Liver (tissue), 9 donors: Measurements from ENCODE around the gene TXNDC16. TPM values are rescaled to one million over a fixed set of nuclear protein-coding genes. Genes with fewer than 3 reads are reported as not detected.

Experiments used
- DNase-seq: peaks from one replicate; pipeline ENCODE4 v3.0.0-alpha.2; 2017; ENCODE audit warnings: low spot score
- H3K27ac ChIP-seq, 2 donors: one replicate each; pipeline ENCODE4 v1.7.0; 2013; ENCODE audit warnings: inconsistent platforms in 2 of 2, low read length in 2 of 2, control low read depth in 1 of 2, low read depth in 1 of 2, mild to moderate bottlenecking in 1 of 2
- H3K27me3 ChIP-seq, 4 donors: one replicate each; pipeline versions ENCODE4 v1.6.1 to v1.7.0; 2013; ENCODE audit warnings: low read length in 3 of 4, inconsistent platforms in 1 of 4, mild to moderate bottlenecking in 1 of 4, moderate library complexity in 1 of 4; ENCODE audit not compliant: control insufficient read depth in 4 of 4, insufficient read depth in 4 of 4
- H3K36me3 ChIP-seq, 4 donors: one replicate each; pipeline versions ENCODE4 v1.6.1 to v1.7.0; 2013; ENCODE audit warnings: low read length in 3 of 4, mild to moderate bottlenecking in 3 of 4, low read depth in 1 of 4, moderate library complexity in 1 of 4; ENCODE audit not compliant: control insufficient read depth in 4 of 4, insufficient read depth in 3 of 4
- H3K4me1 ChIP-seq, 4 donors: one replicate each; pipeline versions ENCODE4 v1.6.1 to v1.7.0; 2013; ENCODE audit warnings: low read length in 3 of 4, mild to moderate bottlenecking in 3 of 4, moderate library complexity in 1 of 4; ENCODE audit not compliant: control insufficient read depth in 4 of 4, insufficient read depth in 4 of 4
- H3K4me3 ChIP-seq, 3 donors: one replicate each; pipeline versions ENCODE4 v1.6.1 to v1.7.0; 2013; ENCODE audit warnings: low read length in 3 of 3, control low read depth in 1 of 3, low read depth in 1 of 3, mild to moderate bottlenecking in 1 of 3
- H3K9ac ChIP-seq, 2 donors: one replicate each; pipeline ENCODE4 v1.7.0; 2013; ENCODE audit warnings: low read length in 2 of 2, mild to moderate bottlenecking in 2 of 2, moderate library complexity in 2 of 2, control low read depth in 1 of 2, low read depth in 1 of 2
- H3K9me3 ChIP-seq, 4 donors: one replicate each; pipeline versions ENCODE4 v1.6.1 to v1.7.0; 2013; ENCODE audit warnings: low read length in 3 of 4; ENCODE audit not compliant: control insufficient read depth in 4 of 4
- ATF3 ChIP-seq: IDR thresholded peaks from 2 replicates; pipeline ENCODE4 v1.6.1; 2016; ENCODE audit warnings: antibody characterized with exemption
- CTCF ChIP-seq: fragments of 150-350 bp; IDR thresholded peaks from 2 replicates; pipeline ENCODE4 v1.5.1; 2017; ENCODE audit warnings: improper control_type of control experiment, low read depth, low read length; ENCODE audit not compliant: missing input control
- EGR1 ChIP-seq, 2 donors: IDR thresholded peaks; 2 replicates each; pipeline ENCODE4 v1.6.1; 2016 to 2018; ENCODE audit warnings: antibody characterized with exemption in 2 of 2, low read depth in 2 of 2
- GABPA ChIP-seq, 2 donors: IDR thresholded peaks in 1 of 2; conservative IDR thresholded peaks in 1 of 2; 2 replicates each; pipeline ENCODE4 v1.6.1; 2016; ENCODE audit warnings: antibody characterized with exemption in 2 of 2, mild to moderate bottlenecking in 1 of 2, moderate library complexity in 1 of 2
- HNF4A ChIP-seq, 2 donors: conservative IDR thresholded peaks; 2 replicates each; pipeline ENCODE4 v1.6.1; 2016; ENCODE audit warnings: antibody characterized with exemption in 2 of 2, mild to moderate bottlenecking in 2 of 2
- HNF4G ChIP-seq: IDR thresholded peaks from 2 replicates; pipeline ENCODE4 v1.6.1; 2016; ENCODE audit warnings: antibody characterized with exemption
- JUND ChIP-seq, 2 donors: IDR thresholded peaks; 2 replicates each; pipeline ENCODE4 v1.6.1; 2016; ENCODE audit warnings: antibody characterized with exemption in 2 of 2
- MAX ChIP-seq: IDR thresholded peaks from 2 replicates; pipeline ENCODE4 v1.6.1; 2016; ENCODE audit warnings: antibody characterized with exemption
- NR2F2 ChIP-seq: IDR thresholded peaks from 2 replicates; pipeline ENCODE4 v1.6.1; 2016; ENCODE audit warnings: antibody characterized with exemption
- RAD21 ChIP-seq, 2 donors: IDR thresholded peaks; 2 replicates each; pipeline ENCODE4 v1.6.1; 2016; ENCODE audit warnings: antibody characterized with exemption in 2 of 2, mild to moderate bottlenecking in 2 of 2
- REST ChIP-seq: IDR thresholded peaks from 2 replicates; pipeline ENCODE4 v1.6.1; 2016; ENCODE audit warnings: antibody characterized with exemption, mild to moderate bottlenecking
- RXRA ChIP-seq, 2 donors: IDR thresholded peaks; 2 replicates each; pipeline ENCODE4 v1.6.1; 2017 to 2018; ENCODE audit warnings: antibody characterized with exemption in 2 of 2, mild to moderate bottlenecking in 1 of 2
- TAF1 ChIP-seq: conservative IDR thresholded peaks from 2 replicates; pipeline ENCODE4 v1.6.1; 2016; ENCODE audit warnings: antibody characterized with exemption, mild to moderate bottlenecking
- WGBS: extraction: QIAGEN DNeasy Blood & Tissue Kit; methylation state at CpG from one replicate; pipeline ENCODE4 v1.1.7; 2013; 5-methylcytosine and 5-hydroxymethylcytosine counted together
- polyA plus RNA-seq, 2 donors: library from polyadenylated mRNA; stranded (reverse) in 1 of 2; unstranded in 1 of 2; fragments of 200-250 nt in 1 of 2; fragments of >200 nt in 1 of 2; fragmentation: Nextera tagmentation in 1 of 2; extraction: Ambion mirVana in 1 of 2; gene quantifications; one replicate each; pipeline versions ENCODE4 v1.2.1 to v1.2.3, GENCODE V29; 2013 to 2015
- total RNA-seq, 2 donors: library from RNA; depleted of rRNA; stranded (reverse); fragments of >200 nt; gene quantifications; one replicate each; pipeline ENCODE4 v1.2.3, GENCODE V29; 2014
- donor health status: healthy.
- donor health status: healthy.
- donor health status: healthy.
- donor health status: healthy.
- donor health status: healthy.

Gene TXNDC16
- total and polyA plus RNA-seq, 4 donors: 2.0 to 16.2 (median 4.1) TPM

- Histone ChIP-seq H3K9me3 (no peaks in the 10 kb centered on the region), H3K4me3 (peak overlapping the region; percentile 67 to 82 (median 76)), H3K27ac (no peak overlapping the region), H3K4me1 (peaks cover 0 to 25% (median 14%) of the 10 kb centered on the region in 4 donors), H3K36me3 (no peaks in the 10 kb centered on the region), H3K9ac (peak overlapping the region; percentile 15 to 30), H3K27me3 (no peaks in the 10 kb centered on the region)
- peak; percentile 89 for DNase-seq
- 7% methylated on average over 22 of the region's 22 CpGs for WGBS
- TF ChIP-seq NR2F2 (no peak), ATF3 (peak; percentile 36), RXRA (IDR thresholded peaks at IDR 0.05) (no peak), JUND (IDR thresholded peaks at IDR 0.05) (peak; percentile 85 to 92), HNF4G (no peak), CTCF (no peak), TAF1 (no peak), RAD21 (IDR thresholded peaks at IDR 0.05) (no peak), MAX (no peak)
These were observed 1.6 kb upstream of the TXNDC16 start for GRCh38 chr14:52553671-52554575.

GRCh38 chr14:52553002-52553670, 831 bp upstream of the TXNDC16 start:
- H3K27ac ChIP-seq: peak overlapping the region; percentile 44 to 74
- peak; percentile 62 for DNase-seq
- TF ChIP-seq ATF3: no peak
- TF ChIP-seq GABPA (IDR thresholded peaks at IDR 0.05 in 1 of 2, conservative IDR thresholded peaks at IDR 0.05 in 1 of 2): no peak
- no peak for TF ChIP-seq HNF4G
- no peak for TF ChIP-seq EGR1 (IDR thresholded peaks at IDR 0.05; ENCODE audit: low read depth in 2 of 2)
- TF ChIP-seq HNF4A (conservative IDR thresholded peaks at IDR 0.05): no peak
- TF ChIP-seq RXRA (IDR thresholded peaks at IDR 0.05): no peak
- TF ChIP-seq MAX: no peak
- no peak for TF ChIP-seq REST
- TF ChIP-seq CTCF: no peak
- TF ChIP-seq JUND (IDR thresholded peaks at IDR 0.05): no peak
- no peak for TF ChIP-seq RAD21 (IDR thresholded peaks at IDR 0.05)
- H3K27me3 ChIP-seq: no peaks in the 10 kb centered on the region
- H3K36me3 ChIP-seq: no peaks in the 10 kb centered on the region
- H3K4me3 ChIP-seq: peak overlapping the region; percentile 67 to 82 (median 76)
- H3K9me3 ChIP-seq: no peaks in the 10 kb centered on the region
- WGBS: 1% methylated on average over 69 of the region's 69 CpGs
- peaks cover 0 to 25% (median 14%) of the 10 kb centered on the region in 4 donors for H3K4me1 ChIP-seq
- H3K9ac ChIP-seq: peak overlapping the region; percentile 15 to 74
